ENCODE data around the gene ST8SIA5.

ST8SIA5 gene

DNA sequence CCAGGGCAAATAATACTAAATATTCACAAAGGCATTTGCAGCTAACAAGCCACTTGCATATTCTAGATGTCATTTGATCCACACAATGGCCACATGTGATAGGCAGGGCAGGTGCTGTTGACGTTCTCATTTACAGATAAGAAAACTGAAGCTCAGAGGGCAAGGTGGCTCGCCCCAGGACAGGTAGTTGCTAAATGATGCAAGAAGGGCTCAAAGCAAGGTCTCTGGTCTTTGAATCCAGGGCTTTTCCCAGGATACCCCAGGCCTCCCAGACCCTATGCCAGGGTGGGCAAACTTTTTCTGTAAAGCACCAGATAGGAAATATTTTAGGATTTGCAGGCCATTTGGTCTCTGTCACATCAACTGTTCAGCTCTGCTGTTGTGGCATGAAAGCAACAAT lies 135.0 kb downstream of the ST8SIA5 start:
- DNase-seq (ENCODE audit: low read depth) = no peak
- no peak overlapping the region for H3K4me3 ChIP-seq (ENCODE audit: low read depth, low read length)
- TF ChIP-seq, protein P1, sequence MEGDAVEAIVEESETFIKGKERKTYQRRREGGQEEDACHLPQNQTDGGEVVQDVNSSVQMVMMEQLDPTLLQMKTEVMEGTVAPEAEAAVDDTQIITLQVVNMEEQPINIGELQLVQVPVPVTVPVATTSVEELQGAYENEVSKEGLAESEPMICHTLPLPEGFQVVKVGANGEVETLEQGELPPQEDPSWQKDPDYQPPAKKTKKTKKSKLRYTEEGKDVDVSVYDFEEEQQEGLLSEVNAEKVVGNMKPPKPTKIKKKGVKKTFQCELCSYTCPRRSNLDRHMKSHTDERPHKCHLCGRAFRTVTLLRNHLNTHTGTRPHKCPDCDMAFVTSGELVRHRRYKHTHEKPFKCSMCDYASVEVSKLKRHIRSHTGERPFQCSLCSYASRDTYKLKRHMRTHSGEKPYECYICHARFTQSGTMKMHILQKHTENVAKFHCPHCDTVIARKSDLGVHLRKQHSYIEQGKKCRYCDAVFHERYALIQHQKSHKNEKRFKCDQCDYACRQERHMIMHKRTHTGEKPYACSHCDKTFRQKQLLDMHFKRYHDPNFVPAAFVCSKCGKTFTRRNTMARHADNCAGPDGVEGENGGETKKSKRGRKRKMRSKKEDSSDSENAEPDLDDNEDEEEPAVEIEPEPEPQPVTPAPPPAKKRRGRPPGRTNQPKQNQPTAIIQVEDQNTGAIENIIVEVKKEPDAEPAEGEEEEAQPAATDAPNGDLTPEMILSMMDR (IDR thresholded peaks at IDR 0.05; ENCODE audit: insufficient read depth, low read depth, low read length, missing control alignments) = no peak

GRCh38 chr18:46621111-46621766 lies 135.6 kb downstream of the ST8SIA5 start:
- TF ChIP-seq, protein P1 (IDR thresholded peaks at IDR 0.05; ENCODE audit: insufficient read depth, low read depth, low read length, missing control alignments) = no peak
- DNase-seq (ENCODE audit: low read depth) = no peak
- H3K4me3 ChIP-seq (ENCODE audit: low read depth, low read length) = no peak overlapping the region

GRCh38 chr18:46619559-46619958 lies 137.3 kb downstream of the ST8SIA5 start:
- TF ChIP-seq, protein P1 (IDR thresholded peaks at IDR 0.05; ENCODE audit: insufficient read depth, low read depth, low read length, missing control alignments) = no peak
- no peak overlapping the region for H3K4me3 ChIP-seq (ENCODE audit: low read depth, low read length)
- no peak for DNase-seq (ENCODE audit: low read depth)

All from GM12865 (cell line).